ENCODE results near the gene ANKRD2.

The ANKRD2 gene

GRCh38 chr10:97596101-97597082 lies 23.8 kb downstream of the ANKRD2 start:
- DNase-seq (ENCODE audit: low spot score): peak; percentile 81

- DNase-seq (ENCODE audit: low spot score): no peak
Observed at GRCh38 chr10:97597778-97598177, 25.2 kb downstream of the ANKRD2 start.

- no peak for DNase-seq (ENCODE audit: low spot score)
Observed at GRCh38 chr10:97598407-97599271, 26.1 kb downstream of the ANKRD2 start.

- DNase-seq (ENCODE audit: low spot score): no peak
Observed at GRCh38 chr10:97599272-97599619, 26.7 kb downstream of the ANKRD2 start.

GRCh38 chr10:97600616-97601015 lies 28.0 kb downstream of the ANKRD2 start:
- DNase-seq (ENCODE audit: low spot score): no peak

- no peak for DNase-seq (ENCODE audit: low spot score)
Observed at GRCh38 chr10:97601268-97602215, 29.0 kb downstream of the ANKRD2 start.

GRCh38 chr10:97607095-97607636 lies 34.6 kb downstream of the ANKRD2 start:
- DNase-seq (ENCODE audit: low spot score): no peak

GRCh38 chr10:97608991-97609561 lies 36.5 kb downstream of the ANKRD2 start:
- no peak for DNase-seq (ENCODE audit: low spot score)

GRCh38 chr10:97611473-97611872 lies 38.9 kb downstream of the ANKRD2 start:
- DNase-seq (ENCODE audit: low spot score): no peak

- peak; percentile 71 for DNase-seq (ENCODE audit: low spot score)
Observed at GRCh38 chr10:97612386-97612785, 39.8 kb downstream of the ANKRD2 start.

- DNase-seq (ENCODE audit: low spot score): no peak
Observed at GRCh38 chr10:97618285-97618684, 45.7 kb downstream of the ANKRD2 start.

GRCh38 chr10:97618733-97619132 lies 46.2 kb downstream of the ANKRD2 start:
- no peak for DNase-seq (ENCODE audit: low spot score)

GRCh38 chr10:97623277-97623676 lies 50.7 kb downstream of the ANKRD2 start:
- no peak for DNase-seq (ENCODE audit: low spot score)

GRCh38 chr10:97627731-97628130 lies 55.2 kb downstream of the ANKRD2 start:
- no peak for DNase-seq (ENCODE audit: low spot score)

- DNase-seq (ENCODE audit: low spot score): no peak
Observed at GRCh38 chr10:97628228-97628627, 55.6 kb downstream of the ANKRD2 start.

GRCh38 chr10:97629289-97629688 lies 56.7 kb downstream of the ANKRD2 start:
- no peak for DNase-seq (ENCODE audit: low spot score)

GRCh38 chr10:97631098-97631497 lies 58.5 kb downstream of the ANKRD2 start:
- DNase-seq (ENCODE audit: low spot score): no peak

- peak; percentile 97 for DNase-seq (ENCODE audit: low spot score)
Observed at GRCh38 chr10:97632949-97633884, 60.6 kb downstream of the ANKRD2 start, which contains the start of gene MORN4. TSS of gene MORN4 (minus strand) at chr10:97633500. CDS start at chr10:97619653, 13,847 bp downstream.
